ENCODE results near the gene USP48.
"Not testable (repeated sequence)": the region's sequence is repeated elsewhere in the genome, so short reads cannot be mapped to it uniquely, and the experiment has no call there.

Gene USP48

GRCh38 chr1:21639594-21640041 lies 143.3 kb downstream of the USP48 start:
- Histone ChIP-seq H3K36me3 (ENCODE audit: control insufficient read depth, insufficient read depth, low read length) (no peaks in the 10 kb centered on the region), H3K4me1 (ENCODE audit: control insufficient read depth, insufficient read depth, low read length) (peaks cover 22% of the 10 kb centered on the region), H3K9ac (ENCODE audit: low read length) (no peak overlapping the region), H3K4me3 (ENCODE audit: low read length) (no peak overlapping the region), H3K9me3 (ENCODE audit: control insufficient read depth, low read length) (no peaks in the 10 kb centered on the region), H3K27me3 (ENCODE audit: control insufficient read depth, insufficient read depth, low read length) (peaks cover 2% of the 10 kb centered on the region)

- peaks cover 2% of the 10 kb centered on the region for H3K27me3 ChIP-seq (ENCODE audit: control insufficient read depth, insufficient read depth, low read length)
- peaks cover 31% of the 10 kb centered on the region for H3K4me1 ChIP-seq (ENCODE audit: control insufficient read depth, insufficient read depth, low read length)
- no peak overlapping the region for H3K4me3 ChIP-seq (ENCODE audit: low read length)
- H3K9me3 ChIP-seq (ENCODE audit: control insufficient read depth, low read length): no peaks in the 10 kb centered on the region
- peak overlapping the region; percentile 57 for H3K9ac ChIP-seq (ENCODE audit: low read length)
- H3K36me3 ChIP-seq (ENCODE audit: control insufficient read depth, insufficient read depth, low read length): no peaks in the 10 kb centered on the region
These were observed 144.2 kb downstream of the USP48 start for GRCh38 chr1:21638531-21639341.

GRCh38 chr1:21637514-21637913 lies 145.4 kb downstream of the USP48 start:
- Histone ChIP-seq H3K4me3 (ENCODE audit: low read length) (no peak overlapping the region), H3K27me3 (ENCODE audit: control insufficient read depth, insufficient read depth, low read length) (no peaks in the 10 kb centered on the region)

GRCh38 chr1:21636029-21636428 lies 146.9 kb downstream of the USP48 start:
- no peaks in the 10 kb centered on the region for H3K9me3 ChIP-seq (ENCODE audit: control insufficient read depth, low read length)
- H3K27me3 ChIP-seq (ENCODE audit: control insufficient read depth, insufficient read depth, low read length): no peaks in the 10 kb centered on the region
- no peaks in the 10 kb centered on the region for H3K36me3 ChIP-seq (ENCODE audit: control insufficient read depth, insufficient read depth, low read length)
- no peak overlapping the region for H3K9ac ChIP-seq (ENCODE audit: low read length)
- H3K4me1 ChIP-seq (ENCODE audit: control insufficient read depth, insufficient read depth, low read length): peaks cover 53% of the 10 kb centered on the region
- H3K4me3 ChIP-seq (ENCODE audit: low read length): no peak overlapping the region

More at GRCh38 chr1:21637514-21637913, 145.4 kb downstream of the USP48 start:
- H3K36me3 ChIP-seq (ENCODE audit: control insufficient read depth, insufficient read depth, low read length): no peaks in the 10 kb centered on the region
- no peaks in the 10 kb centered on the region for H3K9me3 ChIP-seq (ENCODE audit: control insufficient read depth, low read length)
- H3K4me1 ChIP-seq (ENCODE audit: control insufficient read depth, insufficient read depth, low read length): peaks cover 43% of the 10 kb centered on the region
- no peak overlapping the region for H3K9ac ChIP-seq (ENCODE audit: low read length)

GRCh38 chr1:21634806-21635535 lies 148.0 kb downstream of the USP48 start:
- Histone ChIP-seq H3K9me3 (ENCODE audit: control insufficient read depth, low read length) (no peaks in the 10 kb centered on the region), H3K4me3 (ENCODE audit: low read length) (no peak overlapping the region), H3K36me3 (ENCODE audit: control insufficient read depth, insufficient read depth, low read length) (no peaks in the 10 kb centered on the region), H3K27me3 (ENCODE audit: control insufficient read depth, insufficient read depth, low read length) (no peaks in the 10 kb centered on the region), H3K9ac (ENCODE audit: low read length) (no peak overlapping the region), H3K4me1 (ENCODE audit: control insufficient read depth, insufficient read depth, low read length) (peaks cover 53% of the 10 kb centered on the region)

- Histone ChIP-seq H3K27me3 (ENCODE audit: control insufficient read depth, insufficient read depth, low read length) (peaks cover 2% of the 10 kb centered on the region), H3K9ac (ENCODE audit: low read length) (peak overlapping the region; percentile 47), H3K9me3 (ENCODE audit: control insufficient read depth, low read length) (no peaks in the 10 kb centered on the region), H3K36me3 (ENCODE audit: control insufficient read depth, insufficient read depth, low read length) (no peaks in the 10 kb centered on the region), H3K4me3 (ENCODE audit: low read length) (no peak overlapping the region), H3K4me1 (ENCODE audit: control insufficient read depth, insufficient read depth, low read length) (peaks cover 48% of the 10 kb centered on the region)
These were observed 148.8 kb downstream of the USP48 start for GRCh38 chr1:21633992-21634805.

GRCh38 chr1:21633141-21633755 lies 149.7 kb downstream of the USP48 start:
- no peak overlapping the region for H3K4me3 ChIP-seq (ENCODE audit: low read length)
- peaks cover 42% of the 10 kb centered on the region for H3K4me1 ChIP-seq (ENCODE audit: control insufficient read depth, insufficient read depth, low read length)
- peak overlapping the region; percentile 47 for H3K9ac ChIP-seq (ENCODE audit: low read length)
- no peaks in the 10 kb centered on the region for H3K36me3 ChIP-seq (ENCODE audit: control insufficient read depth, insufficient read depth, low read length)
- no peaks in the 10 kb centered on the region for H3K9me3 ChIP-seq (ENCODE audit: control insufficient read depth, low read length)
- H3K27me3 ChIP-seq (ENCODE audit: control insufficient read depth, insufficient read depth, low read length): peaks cover 4% of the 10 kb centered on the region

- H3K36me3 ChIP-seq (ENCODE audit: control insufficient read depth, insufficient read depth, low read length): no peaks in the 10 kb centered on the region
- peaks cover 44% of the 10 kb centered on the region for H3K4me1 ChIP-seq (ENCODE audit: control insufficient read depth, insufficient read depth, low read length)
- H3K27me3 ChIP-seq (ENCODE audit: control insufficient read depth, insufficient read depth, low read length): peaks cover 4% of the 10 kb centered on the region
- H3K9ac ChIP-seq (ENCODE audit: low read length): no peak overlapping the region
- no peak overlapping the region for H3K4me3 ChIP-seq (ENCODE audit: low read length)
- no peaks in the 10 kb centered on the region for H3K9me3 ChIP-seq (ENCODE audit: control insufficient read depth, low read length)
These were observed 150.7 kb downstream of the USP48 start for GRCh38 chr1:21631944-21632887.

- not testable (repeated sequence) for H3K4me3 ChIP-seq (ENCODE audit: low read length); H3K9ac ChIP-seq (ENCODE audit: low read length); H3K36me3 ChIP-seq (ENCODE audit: control insufficient read depth, insufficient read depth, low read length); H3K9me3 ChIP-seq (ENCODE audit: control insufficient read depth, low read length); H3K27me3 ChIP-seq (ENCODE audit: control insufficient read depth, insufficient read depth, low read length)
- H3K4me1 ChIP-seq (ENCODE audit: control insufficient read depth, insufficient read depth, low read length): peaks cover 50% of the 10 kb centered on the region
These were observed 151.4 kb downstream of the USP48 start for GRCh38 chr1:21631590-21631943.

- peaks cover 4% of the 10 kb centered on the region for H3K27me3 ChIP-seq (ENCODE audit: control insufficient read depth, insufficient read depth, low read length)
- H3K4me3 ChIP-seq (ENCODE audit: low read length): no peak overlapping the region
- H3K9me3 ChIP-seq (ENCODE audit: control insufficient read depth, low read length): no peaks in the 10 kb centered on the region
- H3K4me1 ChIP-seq (ENCODE audit: control insufficient read depth, insufficient read depth, low read length): peaks cover 54% of the 10 kb centered on the region
- H3K9ac ChIP-seq (ENCODE audit: low read length): no peak overlapping the region
- no peaks in the 10 kb centered on the region for H3K36me3 ChIP-seq (ENCODE audit: control insufficient read depth, insufficient read depth, low read length)
These were observed 152.2 kb downstream of the USP48 start for GRCh38 chr1:21630571-21631343.
